Astrocyte (in vitro differentiated cells and primary cell): ENCODE results near the gene UNC93A.

ENCODE experiments used
- CTCF ChIP-seq: IDR thresholded peaks from 2 replicates; pipeline ENCODE4 v1.5.1; 2011; ENCODE audit warnings: low read depth, mild to moderate bottlenecking, inconsistent platforms, low read length, moderate library complexity; ENCODE audit not compliant: insufficient read depth
- EZH2 ChIP-seq: IDR thresholded peaks from 2 replicates; pipeline ENCODE4 v1.6.1; 2012; ENCODE audit warnings: mild to moderate bottlenecking, low read length, inconsistent platforms; ENCODE audit not compliant: insufficient read depth

DNA sequence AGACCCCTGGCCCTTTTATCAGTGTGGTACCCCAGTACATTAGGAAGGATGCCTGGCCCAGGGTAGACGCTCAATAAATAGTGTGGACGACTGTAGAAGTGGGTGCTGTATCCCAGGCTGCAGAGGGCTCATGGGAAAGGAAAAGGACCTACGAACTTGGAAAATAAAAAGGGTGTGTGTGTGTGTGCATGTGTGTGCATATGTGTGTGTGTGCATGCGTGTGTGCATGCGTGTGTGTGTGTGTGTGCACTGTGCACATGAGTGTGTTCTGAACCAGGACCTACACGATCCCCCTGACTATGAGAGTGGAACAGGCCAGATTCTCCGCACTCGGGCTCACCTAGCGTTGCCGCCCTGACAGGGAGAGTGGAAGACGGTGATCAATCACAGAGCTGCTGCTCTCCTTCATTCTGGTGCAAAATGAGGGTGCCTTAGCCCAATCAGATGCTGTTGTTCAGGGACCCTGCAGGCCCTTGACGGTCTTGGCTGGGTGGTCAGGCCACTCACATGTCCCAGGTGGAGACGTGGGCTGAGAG lies 3.5 kb upstream of the UNC93A start:
- no peak for TF ChIP-seq EZH2
- no peak for TF ChIP-seq CTCF
